ENCODE measurements around the gene PLEKHM2. TPM values are rescaled to one million over a fixed set of nuclear protein-coding genes. Genes with fewer than 3 reads are reported as not detected.

Gene PLEKHM2
- polyA plus RNA-seq, 1 experiment, result 24.4 TPM

DNA sequence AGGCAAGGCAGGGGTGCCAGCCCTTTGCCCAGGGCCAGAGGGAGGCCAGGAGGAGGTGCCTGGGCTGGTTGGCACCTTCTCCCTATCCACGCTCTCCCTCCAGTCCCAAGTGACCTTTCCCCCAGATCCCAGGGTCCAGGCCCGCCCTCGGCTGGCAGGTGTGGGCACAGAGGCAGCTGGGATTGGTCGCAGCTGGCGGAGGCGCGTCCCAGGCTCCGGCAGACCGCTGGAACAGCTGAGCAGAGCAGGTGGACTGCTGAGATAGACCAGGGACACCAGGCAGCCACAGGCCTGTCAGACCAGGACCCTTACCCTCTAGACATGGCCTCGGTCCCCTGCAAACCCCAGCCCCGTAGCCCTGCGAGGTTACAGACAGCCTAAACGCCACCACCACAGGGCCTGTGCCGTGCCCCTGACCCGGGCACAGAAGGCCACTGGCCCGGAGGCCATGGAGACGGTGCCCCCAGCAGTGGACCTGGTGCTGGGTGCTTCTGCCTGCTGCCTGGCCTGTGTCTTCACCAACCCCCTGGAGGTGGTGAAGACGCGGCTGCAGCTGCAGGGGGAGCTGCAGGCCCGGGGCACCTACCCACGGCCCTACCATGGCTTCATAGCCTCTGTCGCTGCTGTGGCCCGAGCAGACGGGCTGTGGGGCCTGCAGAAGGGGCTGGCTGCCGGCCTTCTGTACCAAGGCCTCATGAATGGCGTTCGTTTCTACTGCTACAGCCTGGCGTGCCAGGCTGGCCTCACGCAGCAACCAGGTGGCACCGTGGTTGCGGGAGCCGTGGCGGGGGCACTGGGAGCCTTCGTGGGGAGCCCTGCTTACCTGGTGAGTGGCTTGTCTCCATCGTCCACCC lies 52.1 kb downstream of the PLEKHM2 start, which contains the start of gene SLC25A34:
Gene SLC25A34 (plus strand): TSS at position 221 of the 854 bp plus-strand sequence. CDS start 228 bp downstream, at position 449.
- no peak for DNase-seq (ENCODE audit: low read depth, low spot score)
- H3K27ac ChIP-seq (ENCODE audit: low read depth, low read length), result no peak within 1 kb of the TSS
- ChIA-PET POLR2A (no interaction called here), CTCF (no interaction called here)
- H3K4me3 ChIP-seq (ENCODE audit: low read depth, low read length), result no peak within 1 kb of the TSS
- TF ChIP-seq CTCF (IDR thresholded peaks at IDR 0.05; ENCODE audit: low read depth, low read length), result no peak
- H3K27me3 ChIP-seq (ENCODE audit: control insufficient read depth, insufficient read depth, low read length), result no peaks in the 10 kb centered on the region
- no peaks in the 10 kb centered on the region; the same call in 1 of the 2 replicates for H3K9me3 ChIP-seq (ENCODE audit: control insufficient read depth, insufficient read depth, low read length)

DNA sequence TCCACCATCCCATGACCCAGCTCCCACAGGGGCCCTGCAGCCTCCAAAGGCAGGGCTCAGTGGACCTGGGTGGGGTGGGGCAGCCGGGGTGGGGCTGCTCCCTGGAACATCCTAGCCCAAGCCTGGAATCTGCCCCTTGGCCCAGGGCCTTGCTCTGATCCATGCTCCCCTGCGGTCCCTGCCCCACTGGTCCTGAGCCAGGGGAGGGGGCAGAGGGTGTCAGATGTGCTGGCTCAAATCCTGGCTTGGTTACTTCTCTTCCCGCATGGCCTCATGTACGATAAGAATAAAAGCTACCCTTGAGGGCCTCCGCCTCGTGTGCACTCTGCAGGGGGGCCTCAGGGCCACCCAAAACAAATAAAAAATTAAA lies 52.8 kb downstream of the PLEKHM2 start:
- no peak for DNase-seq (ENCODE audit: low read depth, low spot score)
- Histone ChIP-seq H3K27ac (ENCODE audit: low read depth, low read length) (no peak overlapping the region), H3K4me3 (ENCODE audit: low read depth, low read length) (no peak overlapping the region), H3K9me3 (ENCODE audit: control insufficient read depth, insufficient read depth, low read length) (no peaks in the 10 kb centered on the region; the same call in 1 of the 2 replicates), H3K27me3 (ENCODE audit: control insufficient read depth, insufficient read depth, low read length) (no peaks in the 10 kb centered on the region)
- ChIA-PET POLR2A (interaction anchor here (0.7 kb wide), 1 partner anchor 42 kb away, joined by 4 read pairs; no protein-coding TSS in a partner anchor), CTCF (no interaction called here)
- no peak for TF ChIP-seq CTCF (IDR thresholded peaks at IDR 0.05; ENCODE audit: low read depth, low read length)

DNA sequence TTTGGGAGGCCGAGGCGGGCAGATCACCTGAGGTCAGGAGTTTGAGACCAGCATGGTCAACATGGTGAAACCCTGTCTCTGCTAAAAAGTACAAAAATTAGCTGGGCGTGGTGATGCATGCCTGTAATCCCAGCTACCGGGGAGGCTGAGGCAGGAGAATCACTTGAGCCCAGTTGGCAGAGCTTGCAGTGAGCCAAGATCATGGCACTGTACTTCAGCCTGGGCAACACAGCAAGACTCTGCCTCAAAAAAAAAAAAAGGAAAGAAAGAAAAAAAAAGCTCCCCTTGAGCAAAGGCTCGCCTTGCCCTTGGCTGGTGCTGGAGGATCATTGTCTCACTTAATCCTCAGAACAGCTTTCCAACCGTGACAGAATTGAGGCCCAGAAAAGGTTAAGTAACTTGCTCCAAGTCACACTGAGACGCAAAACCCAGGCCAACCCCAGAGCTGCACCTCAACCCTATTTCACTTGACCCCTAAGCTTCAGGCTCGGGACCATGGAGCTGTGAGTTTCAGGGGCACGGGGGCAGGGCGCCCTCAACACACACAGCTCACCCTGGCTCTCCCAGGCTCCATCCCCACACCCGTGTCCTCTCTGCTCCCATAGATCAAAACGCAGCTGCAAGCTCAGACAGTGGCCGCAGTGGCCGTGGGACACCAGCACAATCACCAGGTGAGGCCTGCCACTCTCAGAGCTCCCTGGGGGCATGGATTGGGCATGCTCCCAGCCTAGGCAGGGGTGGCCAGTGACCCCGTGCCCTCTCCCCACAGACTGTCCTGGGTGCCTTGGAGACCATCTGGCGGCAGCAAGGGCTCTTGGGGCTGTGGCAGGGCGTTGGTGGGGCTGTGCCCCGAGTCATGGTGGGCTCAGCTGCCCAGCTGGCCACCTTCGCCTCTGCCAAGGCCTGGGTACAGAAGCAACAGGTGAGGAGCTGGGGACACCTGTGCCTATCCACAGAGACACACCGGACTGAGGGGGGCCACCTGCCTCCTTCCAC lies 53.5 kb downstream of the PLEKHM2 start:
- CTCF ChIA-PET, result interaction anchor here (0.6 to 1.2 kb wide), 2 partner anchors 18 to 616 kb away, joined by 3 read pairs; no protein-coding TSS in a partner anchor
- POLR2A ChIA-PET, result interaction anchor here (0.6 to 0.7 kb wide), 2 partner anchors 41 to 84 kb away, joined by 4 read pairs; no protein-coding TSS in a partner anchor
- no peaks in the 10 kb centered on the region; the same call in 1 of the 2 replicates for H3K9me3 ChIP-seq (ENCODE audit: control insufficient read depth, insufficient read depth, low read length)
- H3K4me3 ChIP-seq (ENCODE audit: low read depth, low read length), result no peak overlapping the region
- TF ChIP-seq CTCF (IDR thresholded peaks at IDR 0.05; ENCODE audit: low read depth, low read length), result no peak
- no peaks in the 10 kb centered on the region for H3K27me3 ChIP-seq (ENCODE audit: control insufficient read depth, insufficient read depth, low read length)
- no peak for DNase-seq (ENCODE audit: low read depth, low spot score)
- no peak overlapping the region for H3K27ac ChIP-seq (ENCODE audit: low read depth, low read length)

DNA sequence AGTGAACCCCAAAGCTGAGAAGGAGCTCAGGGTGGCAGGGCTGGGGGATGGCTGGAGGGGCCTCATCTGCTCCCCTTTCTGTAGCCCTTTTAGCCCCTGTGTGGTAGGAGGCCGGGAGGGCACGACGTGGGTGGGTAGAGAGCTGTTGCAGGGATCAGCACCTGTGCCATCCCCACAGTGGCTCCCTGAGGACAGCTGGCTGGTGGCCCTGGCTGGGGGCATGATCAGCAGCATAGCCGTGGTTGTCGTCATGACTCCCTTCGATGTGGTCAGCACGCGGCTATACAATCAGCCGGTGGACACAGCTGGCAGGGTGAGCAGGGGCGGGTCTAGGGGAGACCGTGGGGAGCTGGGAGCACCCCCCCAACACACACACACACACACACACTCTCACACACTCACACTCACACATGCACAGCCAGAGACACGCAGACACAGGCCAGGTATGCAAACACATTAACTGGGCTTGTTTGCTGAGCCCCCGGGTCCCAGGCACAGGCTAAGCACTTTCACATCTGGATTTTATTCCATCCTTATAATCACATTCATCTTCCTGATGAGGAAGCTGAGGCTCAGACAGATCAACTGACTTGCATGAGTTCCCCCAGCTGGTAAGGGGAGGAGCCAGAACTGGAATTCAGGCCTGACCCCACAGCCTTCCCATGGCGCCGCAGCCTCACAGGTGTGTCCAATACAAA lies 54.4 kb downstream of the PLEKHM2 start:
- POLR2A ChIA-PET, result interaction anchor here (0.6 kb wide), 1 partner anchor 83 kb away, joined by 4 read pairs; no protein-coding TSS in a partner anchor
- no peak for DNase-seq (ENCODE audit: low read depth, low spot score)
- CTCF ChIA-PET, result interaction anchor here (1.2 kb wide), 1 partner anchor 19 kb away, joined by 3 read pairs; no protein-coding TSS in a partner anchor
- TF ChIP-seq CTCF (IDR thresholded peaks at IDR 0.05; ENCODE audit: low read depth, low read length), result no peak
- H3K27ac ChIP-seq (ENCODE audit: low read depth, low read length), result no peak overlapping the region
- no peaks in the 10 kb centered on the region; the same call in 1 of the 2 replicates for H3K9me3 ChIP-seq (ENCODE audit: control insufficient read depth, insufficient read depth, low read length)
- no peak overlapping the region for H3K4me3 ChIP-seq (ENCODE audit: low read depth, low read length)
- H3K27me3 ChIP-seq (ENCODE audit: control insufficient read depth, insufficient read depth, low read length), result no peaks in the 10 kb centered on the region
